MCF 10A (cell line): ENCODE results near the gene CELA3B. TPM values are rescaled to one million over a fixed set of nuclear protein-coding genes. Genes with fewer than 3 reads are reported as not detected.

Experiments used
- BruUV-seq: library from RNA; stranded (reverse); fragments of 400-500 nt; replicated peaks from 2 replicates; lab custom pipeline; 2021; lab: Mats Ljungman, UMichigan
- CTCF ChIA-PET: fragments of 300-600 bp; sonication (Branson Sonifier 250); formaldehyde crosslinking; extraction: SDS; loops from one replicate; lab custom pipeline; 2021; ENCODE audit warnings: antibody characterized with exemption, inconsistent platforms; lab: Yijun Ruan, JAX
- POLR2A ChIA-PET: fragments of 300-600, 350-650 bp; sonication (Branson Sonifier 250); formaldehyde crosslinking; extraction: SDS; loops from one replicate; lab custom pipeline; 2020; ENCODE audit warnings: antibody characterized with exemption, inconsistent platforms; lab: Yijun Ruan, JAX
- DNase-seq: peaks from one replicate; pipeline ENCODE4 v3.0.0-alpha.2; 2018; ENCODE audit not compliant: unreplicated experiment
- H3K27ac Mint-ChIP-seq: one replicate; pipeline ENCODE4 v1.8.0; 2022; ENCODE audit warnings: mild to moderate bottlenecking, low read depth, mixed read lengths; ENCODE audit not compliant: unreplicated experiment
- H3K27me3 Mint-ChIP-seq: one replicate; pipeline ENCODE4 v1.8.0; 2022; ENCODE audit warnings: mixed read lengths; ENCODE audit not compliant: insufficient read depth, unreplicated experiment
- H3K36me3 Mint-ChIP-seq: one replicate; pipeline ENCODE4 v1.8.0; 2022; ENCODE audit warnings: mild to moderate bottlenecking, moderate library complexity, mixed read lengths; ENCODE audit not compliant: insufficient read depth, unreplicated experiment
- H3K4me1 Mint-ChIP-seq: one replicate; pipeline ENCODE4 v1.8.0; 2022; ENCODE audit warnings: mixed read lengths; ENCODE audit not compliant: insufficient read depth, unreplicated experiment
- H3K4me3 Mint-ChIP-seq: one replicate; pipeline ENCODE4 v1.8.0; 2022; ENCODE audit warnings: mild to moderate bottlenecking, moderate library complexity, mixed read lengths; ENCODE audit not compliant: unreplicated experiment
- H3K9me3 Mint-ChIP-seq: one replicate; pipeline ENCODE4 v1.8.0; 2022; ENCODE audit warnings: mixed read lengths; ENCODE audit not compliant: unreplicated experiment
- CTCF ChIP-seq: fragments of 200-600 bp; IDR thresholded peaks from one replicate; pipeline ENCODE4 v1.8.0; 2022; ENCODE audit warnings: antibody characterized with exemption, mild to moderate bottlenecking; ENCODE audit not compliant: unreplicated experiment
- intact Hi-C: fragments of 100-400 bp; cut with micrococcal nuclease; formaldehyde crosslinking; loops from 2 replicates; pipeline ENCODE4 v1.14.1; 2022
- total RNA-seq: library from RNA; stranded (reverse); gene quantifications from 2 replicates; pipeline ENCODE4 v1.2.3, GENCODE V29; 2022

Gene CELA3B
- total RNA-seq, 1 experiment from 2014 or later, result not detected

DNA sequence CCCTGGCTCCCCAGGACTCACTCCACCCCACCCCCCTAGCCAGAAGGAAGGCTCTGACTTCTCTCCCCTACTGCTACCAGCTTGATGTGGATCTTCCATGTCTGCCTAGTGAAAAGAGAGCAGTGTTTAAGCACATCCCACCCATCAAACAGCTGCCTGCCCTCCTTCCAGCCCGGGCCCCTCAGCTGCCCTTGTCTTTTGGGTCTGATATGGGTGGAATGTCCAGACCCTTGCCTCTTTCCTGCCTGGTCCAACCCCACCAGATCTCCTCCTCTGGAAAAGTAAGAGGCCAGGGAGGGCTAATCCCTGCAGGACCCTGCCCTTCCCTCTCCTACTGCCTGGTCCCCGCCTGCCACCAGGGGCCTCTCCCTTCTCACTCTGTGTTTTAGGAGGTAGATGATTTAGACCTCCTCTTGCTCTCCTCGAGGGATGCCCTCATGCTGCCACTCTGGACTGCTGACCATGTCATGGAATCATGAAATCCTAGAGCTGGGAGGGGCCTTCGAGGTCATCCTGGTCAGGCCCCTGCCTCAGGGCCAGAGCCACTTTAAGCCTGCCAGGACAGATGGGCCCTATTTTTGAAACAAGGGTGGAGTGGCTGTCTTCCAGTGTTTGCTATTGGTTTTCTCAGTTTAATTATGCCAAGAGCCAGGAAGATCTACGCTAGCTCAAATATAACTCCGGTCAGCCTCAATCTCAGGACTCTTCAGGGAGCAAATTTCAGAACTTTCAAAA, 23.9 kb upstream of the CELA3B start:
- Mint-ChIP-seq H3K9me3 (no peaks in the 10 kb centered on the region), H3K27ac (no peak overlapping the region), H3K27me3 (no peaks in the 10 kb centered on the region), H3K4me1 (peaks cover 18% of the 10 kb centered on the region), H3K36me3 (no peaks in the 10 kb centered on the region), H3K4me3 (no peak overlapping the region)
- no TSS peak for BruUV-seq
- ChIA-PET POLR2A (interaction anchor here (9.8 kb wide), 1 partner anchor 15 kb away, joined by 219 read pairs; the partner anchor contains the start of gene HSPG2), CTCF (no interaction called here)
- no peak for DNase-seq
- no peak for TF ChIP-seq CTCF
- intact Hi-C loops, result loop anchor here (10.0 kb wide), 1 partner anchor 88 kb away; no protein-coding TSS in a partner anchor

GRCh38 chr1:21955058-21955457, 21.8 kb upstream of the CELA3B start:
- intact Hi-C loops, result loop anchor here (10.0 kb wide), 1 partner anchor 90 kb away; no protein-coding TSS in a partner anchor
- Mint-ChIP-seq H3K36me3 (no peaks in the 10 kb centered on the region), H3K27me3 (no peaks in the 10 kb centered on the region), H3K4me1 (peaks cover 18% of the 10 kb centered on the region), H3K4me3 (no peak overlapping the region), H3K9me3 (no peaks in the 10 kb centered on the region), H3K27ac (no peak overlapping the region)
- BruUV-seq, result no TSS peak
- POLR2A ChIA-PET, result interaction anchor here (0.6 to 9.8 kb wide), 7 partner anchors 10 to 190 kb away, joined by 3 to 219 read pairs (median 13); partner anchors contain the start of genes CDC42, HSPG2 and USP48
- DNase-seq, result no peak
- CTCF ChIA-PET, result interaction anchor here (2.8 kb wide), 1 partner anchor 16 kb away, joined by 22 read pairs; the partner anchor contains the start of gene HSPG2
- no peak for TF ChIP-seq CTCF

GRCh38 chr1:21955501-21956281, 21.1 kb upstream of the CELA3B start:
- Mint-ChIP-seq H3K27me3 (no peaks in the 10 kb centered on the region), H3K36me3 (no peaks in the 10 kb centered on the region), H3K4me3 (peak overlapping the region; percentile 63), H3K9me3 (no peaks in the 10 kb centered on the region), H3K4me1 (peaks cover 18% of the 10 kb centered on the region), H3K27ac (peak overlapping the region; percentile 42)
- TF ChIP-seq CTCF, result no peak
- intact Hi-C loops, result loop anchor here (10.0 kb wide), 1 partner anchor 91 kb away; no protein-coding TSS in a partner anchor
- peak; percentile 84 for DNase-seq
- ChIA-PET CTCF (interaction anchor here (0.5 to 2.8 kb wide), 5 partner anchors 8 to 84 kb away, joined by 3 to 22 read pairs (median 7); partner anchors contain the start of gene HSPG2), POLR2A (interaction anchor here (0.7 to 9.8 kb wide), 12 partner anchors 10 to 1064 kb away, joined by 3 to 219 read pairs (median 4); partner anchors contain the start of genes CDC42, HSPG2, KDM1A and USP48)
- no TSS peak for BruUV-seq
